ENCODE results near the gene UQCR11.

Gene UQCR11

DNA sequence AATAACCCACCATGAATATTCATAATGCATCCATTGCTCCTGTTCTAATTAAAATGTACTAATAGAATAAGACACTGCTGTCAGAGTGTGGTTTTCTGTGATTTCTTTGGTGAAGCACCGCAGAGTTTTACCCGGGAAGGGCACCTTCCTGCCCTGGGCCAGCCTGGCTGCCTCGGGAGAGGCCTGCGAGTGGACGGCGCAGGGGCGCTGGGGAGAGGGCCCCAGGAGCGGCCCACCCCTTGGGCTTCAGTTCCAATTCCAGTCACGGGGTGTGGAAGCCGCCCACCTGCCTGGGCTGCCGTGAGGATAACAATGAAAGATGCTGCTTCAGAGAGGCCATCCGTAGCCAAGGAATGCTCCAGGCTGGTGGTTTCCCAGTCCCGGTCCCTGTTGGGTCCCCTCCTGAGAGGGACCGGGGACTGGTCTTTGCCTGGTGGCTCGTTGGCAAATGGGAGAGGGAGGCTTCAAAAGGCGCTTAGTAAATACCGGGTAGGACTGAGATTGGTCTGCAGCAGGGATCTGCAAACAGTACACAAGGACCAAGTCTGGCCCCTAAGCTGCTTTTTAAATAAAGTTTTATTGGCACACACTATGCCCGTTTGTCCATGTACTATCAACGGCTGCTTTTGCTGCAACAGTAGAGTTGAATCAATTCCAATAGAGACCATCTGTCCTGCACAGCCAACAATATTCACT, 29.1 kb upstream of the UQCR11 start:
- DNase-seq, result no peak

GRCh38 chr19:1633269-1633826, 28.1 kb upstream of the UQCR11 start:
- no peak for DNase-seq

DNA sequence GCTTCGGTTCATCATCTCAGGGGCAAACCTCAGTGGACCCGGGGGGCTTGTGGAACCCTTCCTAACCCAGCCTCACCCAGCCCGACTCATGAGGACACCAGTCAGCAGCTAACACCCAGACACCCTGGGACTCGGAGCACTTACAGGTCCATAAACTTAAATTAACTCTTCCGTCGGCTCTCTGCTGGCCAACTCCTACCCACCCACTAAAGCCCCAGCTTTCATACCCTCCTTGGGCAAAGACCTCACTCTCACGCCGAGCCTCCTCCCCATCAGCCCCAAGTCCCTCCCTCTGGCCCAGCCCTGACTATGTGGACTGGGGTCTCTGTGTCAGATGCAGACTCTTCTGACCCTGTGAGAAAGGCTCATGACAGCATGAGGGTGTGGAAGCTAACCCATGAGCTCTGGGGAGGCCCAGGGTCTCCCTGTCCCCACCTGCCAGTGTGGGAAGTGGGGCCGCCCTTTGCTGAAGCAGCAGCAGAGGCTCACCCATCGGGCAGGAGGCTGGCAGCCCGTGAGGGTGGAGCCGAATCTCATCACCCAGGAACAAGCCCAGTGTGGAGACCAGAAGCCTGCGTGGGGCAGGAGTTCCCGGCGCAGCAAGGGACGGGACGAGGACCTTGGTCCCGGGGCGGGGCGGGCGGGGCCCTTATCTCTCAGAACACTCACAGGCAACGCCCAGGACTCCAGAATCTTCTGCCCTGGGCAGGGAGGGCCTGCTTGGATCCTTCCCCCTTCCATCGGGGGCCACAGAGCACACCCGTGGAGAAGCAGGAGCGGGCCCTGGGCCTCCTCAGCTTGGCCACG, 27.4 kb upstream of the UQCR11 start:
- no peak for DNase-seq

DNA sequence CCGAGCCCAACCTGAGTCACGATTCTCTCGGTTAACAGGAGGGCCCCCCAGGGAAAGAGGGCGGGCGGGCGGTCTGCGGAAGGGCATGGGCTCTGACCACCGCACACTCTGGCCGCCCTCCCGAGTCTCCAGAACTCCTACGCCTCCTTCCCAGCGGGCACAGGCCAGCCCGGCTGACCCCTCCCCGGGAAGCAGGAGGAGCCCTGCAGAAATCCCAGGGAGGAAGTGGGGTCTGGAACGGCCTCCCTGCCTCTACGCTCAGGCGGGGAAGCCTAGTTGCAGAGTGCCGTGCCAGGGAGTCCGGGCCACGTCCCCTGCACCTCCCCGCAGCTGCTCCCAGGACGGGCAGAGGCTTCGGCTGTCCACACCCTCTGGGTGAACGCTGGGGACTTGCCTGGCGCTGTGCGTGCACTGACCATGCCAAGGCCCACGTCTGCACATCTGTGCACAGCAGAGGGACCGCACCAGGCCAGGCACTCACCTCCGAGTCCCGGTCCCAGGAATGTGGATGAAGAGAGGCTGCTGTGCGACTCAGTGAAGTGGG, 26.4 kb upstream of the UQCR11 start:
- no peak for DNase-seq

DNA sequence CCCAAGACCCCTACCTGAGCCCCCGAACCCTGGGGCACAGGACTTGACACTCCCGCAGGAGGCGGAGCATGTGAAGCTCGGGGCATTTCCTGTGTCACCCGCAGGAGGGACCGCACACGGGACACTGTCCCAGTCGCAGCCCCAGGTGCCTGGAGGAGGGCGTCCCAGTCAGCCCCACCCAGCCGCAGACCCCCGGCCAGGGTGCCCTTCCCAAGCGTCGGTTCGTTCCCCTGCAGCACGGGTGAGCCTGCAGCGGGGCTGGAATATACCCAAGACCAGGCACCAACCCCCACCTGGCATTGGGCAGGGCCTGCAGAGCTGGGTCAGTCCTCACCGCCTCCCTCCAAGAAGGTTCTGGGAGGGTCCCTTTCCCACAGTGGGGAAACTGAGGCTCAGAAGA, 25.5 kb upstream of the UQCR11 start:
- no peak for DNase-seq

- DNase-seq, result no peak
These were observed 24.8 kb upstream of the UQCR11 start for GRCh38 chr19:1630012-1630411.

DNA sequence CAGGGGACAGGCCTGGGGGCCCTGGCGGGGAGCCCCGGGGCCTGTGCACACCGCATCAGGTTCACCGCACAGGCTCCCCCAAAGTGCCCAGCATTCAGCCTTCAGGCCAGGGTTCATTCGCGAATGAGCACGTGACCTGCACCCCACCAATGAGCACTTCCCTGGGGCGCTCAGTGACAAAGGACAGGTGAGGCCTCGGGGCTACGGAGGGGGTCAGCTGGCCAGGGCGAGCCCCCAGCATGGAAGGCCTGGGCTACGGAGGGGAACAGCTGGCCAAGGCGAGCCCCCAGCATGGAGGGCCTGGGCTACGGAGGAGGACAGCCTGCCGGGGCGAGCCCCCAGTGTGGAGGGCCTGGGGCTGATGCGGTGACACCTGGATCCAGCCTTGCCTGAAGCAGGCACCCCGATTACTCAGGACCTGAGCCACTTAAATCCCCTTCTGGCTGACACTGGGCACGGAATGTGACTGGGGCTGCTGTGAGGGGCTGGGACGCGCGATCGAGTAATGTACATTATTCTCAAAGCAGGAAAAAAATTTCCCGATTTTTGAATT, 24.1 kb upstream of the UQCR11 start:
- DNase-seq, result no peak

DNA sequence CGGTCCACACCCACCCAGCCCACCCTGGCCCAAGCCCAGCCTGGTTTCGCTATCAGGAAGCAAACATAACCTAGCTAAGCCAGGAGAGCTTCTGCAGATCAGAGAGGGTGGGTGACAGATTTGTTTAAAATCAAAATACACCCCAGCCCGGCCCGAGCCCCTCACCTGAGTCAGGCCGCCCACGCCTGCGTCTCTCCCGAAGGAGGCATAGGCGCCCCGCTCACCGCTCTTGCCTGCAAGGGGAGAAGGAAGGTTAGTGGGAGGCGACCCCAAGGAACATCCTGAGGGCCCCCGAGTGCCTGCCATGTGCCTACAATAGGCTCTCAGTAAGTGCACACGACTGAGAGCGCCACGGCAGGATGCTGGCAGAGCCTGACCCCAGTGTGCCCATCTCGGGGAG, 21.9 kb upstream of the UQCR11 start:
- DNase-seq, result no peak

DNA sequence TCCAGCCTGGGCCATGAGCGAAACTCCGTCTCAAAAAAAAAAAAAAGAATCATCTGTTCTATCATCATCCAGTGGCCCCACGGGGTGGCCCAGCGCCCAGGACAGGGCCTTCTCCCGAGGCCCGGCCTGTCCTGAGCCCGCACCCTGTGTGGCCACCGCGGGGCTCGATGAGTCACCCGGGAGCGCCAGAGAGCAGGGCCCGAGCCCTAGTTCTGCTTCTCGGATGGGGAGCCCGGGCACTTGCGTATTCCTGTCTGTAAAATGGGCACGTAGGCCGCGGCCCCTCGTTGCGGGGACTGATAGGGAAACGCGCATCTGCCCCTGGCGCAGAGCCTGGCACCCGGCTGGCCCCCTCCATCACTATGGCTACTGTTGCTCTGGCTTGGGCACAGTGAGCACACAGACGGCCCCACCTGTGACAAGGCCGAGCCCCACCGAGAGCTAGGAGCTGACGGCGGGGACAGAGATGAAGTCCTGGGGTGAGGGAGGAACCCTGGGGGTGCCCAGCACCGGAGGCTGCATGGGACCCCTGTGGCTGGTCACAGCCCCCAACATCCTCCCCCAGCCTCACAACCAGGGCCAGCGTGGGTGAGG, 21.3 kb upstream of the UQCR11 start:
- DNase-seq, result no peak

DNA sequence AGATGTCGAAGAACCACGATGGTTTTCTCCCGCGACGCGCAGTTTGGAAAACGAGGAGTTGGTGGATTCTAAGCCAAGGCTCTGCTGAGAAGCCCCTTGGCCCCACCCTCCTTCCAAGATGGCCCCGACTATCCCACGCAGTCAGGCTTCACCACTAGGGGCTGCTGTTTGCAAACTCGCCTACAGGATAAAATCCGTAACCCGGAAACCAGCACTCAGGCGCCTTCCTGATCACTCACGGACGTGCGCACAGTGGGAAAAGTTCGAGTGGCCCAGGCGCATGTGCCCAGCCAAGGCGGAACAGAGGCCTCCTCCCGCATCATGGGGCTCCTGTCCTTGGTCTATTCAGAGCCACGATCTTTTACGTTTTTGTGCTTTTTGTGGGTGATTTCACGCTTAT, 19.2 kb upstream of the UQCR11 start:
- DNase-seq, result no peak

- no peak for DNase-seq
These were observed 17.3 kb upstream of the UQCR11 start for GRCh38 chr19:1622541-1622940.

DNA sequence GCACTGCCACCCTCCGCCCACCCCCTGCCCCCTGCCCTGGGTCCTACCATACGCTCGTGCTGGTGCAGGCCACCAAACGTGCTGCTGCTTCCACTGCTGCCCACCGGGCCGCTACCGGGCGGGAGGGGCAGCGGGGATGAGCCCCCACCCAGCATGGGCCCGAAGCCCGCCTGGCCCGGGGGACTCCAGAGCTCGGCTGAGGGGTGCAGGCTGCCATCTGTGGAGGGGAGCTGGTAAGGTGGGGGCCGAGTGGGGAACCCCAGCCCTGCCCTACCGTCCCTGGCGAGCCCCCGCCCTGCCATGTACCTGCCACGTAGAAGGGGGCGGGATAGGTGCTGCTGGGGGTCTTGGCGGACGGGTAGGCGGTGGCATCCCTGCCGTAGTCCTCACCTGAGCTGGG, 16.7 kb upstream of the UQCR11 start:
- no peak for DNase-seq

GRCh38 chr19:1621574-1621973, 16.3 kb upstream of the UQCR11 start:
- no peak for DNase-seq

DNA sequence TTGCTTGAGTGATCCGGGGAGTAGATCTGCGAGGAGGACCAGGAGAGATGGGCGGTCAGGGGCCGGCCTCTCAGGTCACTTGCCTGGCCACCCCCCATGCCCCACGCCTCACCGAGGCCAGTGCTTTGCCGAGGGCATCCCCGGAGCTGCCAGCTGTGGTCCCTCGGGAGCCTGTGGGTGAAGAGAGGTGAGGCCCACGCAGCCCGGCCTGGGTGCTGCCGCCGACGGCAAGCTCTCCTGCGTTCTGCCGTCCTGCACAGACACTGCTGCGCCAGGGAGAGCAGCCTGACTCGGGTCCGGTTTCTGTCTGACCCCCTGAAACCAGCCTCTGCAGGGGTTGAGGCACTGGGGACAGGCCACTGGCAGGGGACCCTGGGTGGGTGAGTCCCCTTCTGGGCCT, 15.8 kb upstream of the UQCR11 start:
- DNase-seq, result no peak

DNA sequence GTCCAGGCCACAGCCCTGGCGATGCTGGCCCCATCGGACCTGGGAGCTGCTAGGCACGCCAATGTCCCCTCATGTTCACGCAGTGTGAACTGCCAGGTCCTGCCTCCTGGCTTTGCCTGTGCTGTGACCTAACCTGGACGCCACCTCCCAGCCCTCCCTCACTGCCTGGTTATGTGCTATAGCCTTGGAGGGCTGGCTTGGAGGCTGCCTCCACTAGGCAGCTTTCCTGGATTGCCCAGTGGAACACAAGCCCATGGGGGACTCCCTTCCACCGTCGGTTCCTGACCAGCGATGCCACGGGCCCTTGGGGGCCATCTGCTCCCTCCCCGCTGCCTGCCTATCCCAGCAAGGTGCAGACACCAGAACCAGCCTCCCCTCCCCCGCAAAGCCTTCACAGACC, 15.2 kb upstream of the UQCR11 start:
- no peak for DNase-seq

GRCh38 chr19:1619703-1620102, 14.4 kb upstream of the UQCR11 start:
- no peak for DNase-seq

GRCh38 chr19:1619094-1619439, 13.8 kb upstream of the UQCR11 start:
- no peak for DNase-seq

DNA sequence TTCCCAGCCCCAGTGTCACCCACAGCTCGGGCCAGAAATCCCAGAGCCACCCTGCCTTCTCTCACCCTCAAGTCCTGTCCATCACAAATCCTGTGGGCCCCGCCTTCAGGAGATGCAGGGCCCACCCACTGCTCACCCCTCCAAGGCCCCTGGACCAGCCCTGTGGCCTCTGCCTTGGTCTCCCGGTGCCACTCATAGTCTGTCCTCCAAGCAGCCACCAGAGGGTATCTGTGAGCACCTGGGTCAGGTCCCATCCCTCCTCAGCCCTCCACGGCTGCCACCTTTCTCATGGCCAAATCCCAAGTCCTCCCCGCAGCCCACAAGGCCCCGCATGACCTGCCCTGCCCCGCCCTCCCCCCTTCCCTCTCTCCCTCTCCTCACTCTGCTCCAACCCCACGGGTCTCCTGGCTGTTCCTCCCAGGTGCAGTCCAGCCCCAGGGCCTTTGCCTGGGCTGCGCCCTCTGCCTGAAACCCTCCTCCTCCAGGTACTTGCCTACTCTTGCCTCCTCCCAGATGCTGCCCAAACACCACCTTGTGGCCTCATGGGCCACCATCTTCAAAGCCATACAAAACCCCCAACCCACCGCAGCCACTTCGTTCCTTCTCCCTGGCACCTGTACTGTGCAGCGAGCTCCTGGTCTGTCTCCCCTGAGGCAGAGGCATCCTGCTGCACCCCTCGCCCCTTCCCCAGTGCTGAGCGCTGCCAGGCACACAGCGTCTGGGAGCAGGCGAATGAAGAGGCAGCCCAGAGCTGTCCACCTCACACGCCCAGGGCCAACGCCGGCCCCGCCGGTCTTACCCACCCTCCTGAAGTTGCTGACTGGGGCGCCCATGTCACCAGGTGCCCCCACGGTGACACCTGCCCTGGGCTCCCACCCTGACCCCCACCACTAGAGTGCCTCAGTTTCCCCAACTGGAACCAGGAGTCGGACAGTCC, 13.2 kb upstream of the UQCR11 start:
- no peak for DNase-seq

- DNase-seq, result no peak
These were observed 11.6 kb upstream of the UQCR11 start for GRCh38 chr19:1616875-1617274.

GRCh38 chr19:1616396-1616795, 11.1 kb upstream of the UQCR11 start:
- no peak for DNase-seq

DNA sequence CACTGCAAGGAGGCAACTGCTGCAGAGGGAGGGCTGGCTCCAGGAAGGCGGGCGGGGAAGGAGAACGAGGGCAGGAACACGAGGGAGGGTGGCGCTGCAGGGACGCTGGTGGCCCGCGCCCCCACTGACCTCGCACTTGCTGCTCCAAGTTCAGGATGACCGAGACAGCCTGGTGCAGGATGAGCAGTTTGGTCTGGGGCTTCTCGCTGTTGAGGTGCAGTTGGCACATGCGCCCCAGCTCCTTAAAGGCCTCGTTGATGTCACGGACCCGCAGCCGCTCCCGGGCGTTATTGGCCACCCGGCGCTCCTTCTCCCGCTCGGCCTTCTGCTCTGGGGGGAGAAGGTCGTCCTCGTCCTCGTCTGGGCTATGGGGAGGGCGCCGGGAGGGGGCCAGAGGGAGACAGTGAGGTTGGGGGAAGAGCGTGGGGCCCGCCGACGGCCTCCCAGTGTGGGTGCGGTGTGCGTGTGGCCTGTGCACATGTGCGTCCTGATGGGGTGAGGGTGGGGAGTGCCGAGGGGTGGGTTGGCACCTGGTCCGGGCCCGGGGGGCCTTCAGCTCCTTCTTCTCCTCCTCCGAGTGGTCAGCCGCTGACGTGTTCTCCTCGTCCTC, 10.0 kb upstream of the UQCR11 start:
- DNase-seq, result no peak

All from NCI-H2029 (cell line).